Transverse colon (tissue), 4 donors: ENCODE data around the gene GPR68. TPM values are rescaled to one million over a fixed set of nuclear protein-coding genes. Genes with fewer than 3 reads are reported as not detected.
"Not testable (repeated sequence)": the region's sequence is repeated elsewhere in the genome, so short reads cannot be mapped to it uniquely, and the experiment has no call there.

Source experiments
- DNase-seq: peaks from one replicate; pipeline ENCODE4 v3.0.0-alpha.2; 2019
- H3K27ac ChIP-seq, 4 donors: fragments of 200-600 bp; sonication (generic); 2 replicates each; pipeline ENCODE4 v1.5.1; 2016 to 2018; ENCODE audit warnings: inconsistent platforms in 4 of 4
- H3K27me3 ChIP-seq: fragments of 200-600 bp; sonication (generic); 2 replicates; pipeline ENCODE4 v1.5.1; 2017; ENCODE audit warnings: inconsistent platforms
- H3K36me3 ChIP-seq, 4 donors: fragments of 200-600 bp; sonication (generic); 2 replicates each; pipeline ENCODE4 v1.5.1; 2017 to 2019; ENCODE audit warnings: inconsistent platforms in 4 of 4
- H3K4me1 ChIP-seq, 4 donors: fragments of 200-600 bp; sonication (generic); 2 replicates each; pipeline ENCODE4 v1.5.1; 2017 to 2020; ENCODE audit warnings: inconsistent platforms in 4 of 4
- H3K4me3 ChIP-seq, 4 donors: fragments of 200-600 bp; sonication (generic); 1 replicate in 1 of 4; 2 replicates in 3 of 4; pipeline versions ENCODE4 v1.5.1 to v1.6.1; 2017 to 2019; ENCODE audit warnings: inconsistent platforms in 4 of 4
- H3K9me3 ChIP-seq, 2 donors: fragments of 200-600 bp; sonication (generic); 2 replicates each; pipeline ENCODE4 v1.5.1; 2017 to 2019; ENCODE audit warnings: inconsistent platforms in 2 of 2
- CTCF ChIP-seq, 5 experiments: fragments of 200-600 bp in 3 of 5; fragments of 450-650 bp in 2 of 5; sonication (generic) in 3 of 5; IDR thresholded peaks; 1 replicate in 2 of 5; 2 replicates in 3 of 5; pipeline ENCODE4 v1.5.1; 2016 to 2017; ENCODE audit warnings: antibody characterized with exemption in 5 of 5, inconsistent platforms in 3 of 5, mild to moderate bottlenecking in 2 of 5, moderate library complexity in 1 of 5
- EP300 ChIP-seq: sonication (generic); formaldehyde crosslinking; IDR thresholded peaks from one replicate; pipeline ENCODE4 v1.6.1; 2017; ENCODE audit warnings: antibody characterized with exemption, low read depth
- POLR2A ChIP-seq: fragments of 450-650 bp; IDR thresholded peaks from one replicate; pipeline ENCODE4 v1.6.1; 2016; ENCODE audit warnings: antibody characterized with exemption, mild to moderate bottlenecking, moderate library complexity
- POLR2AphosphoS5 ChIP-seq, 3 donors: sonication (generic); formaldehyde crosslinking; IDR thresholded peaks; one replicate each; pipeline ENCODE4 v1.6.1; 2016; ENCODE audit warnings: antibody characterized with exemption in 3 of 3
- WGBS, 2 donors: methylation state at CpG; one replicate each; pipeline ENCODE4 v1.1.5; 2018; ENCODE audit warnings: low coverage in 1 of 2; 5-methylcytosine and 5-hydroxymethylcytosine counted together
- in situ Hi-C, 4 donors: fragments of 200-750 bp; cut with MboI; loops; one replicate each; pipeline versions ENCODE4 v1.15.0 to v1.15.1; 2017; ENCODE audit warnings: low sequenced_read_pairs in 3 of 4, low pct_ligation_motif_present in 1 of 4, low pct_unique_long_range_greater_than_20kb in 1 of 4
- intact Hi-C: fragments of 100-400 bp; cut with DNase I; formaldehyde crosslinking; loops from one replicate; pipeline ENCODE4 v1.15.1; 2023; ENCODE audit warnings: low total_unique reads
- total RNA-seq, 4 donors: library from RNA; depleted of rRNA; stranded (reverse); fragments of >200 nt; gene quantifications; one replicate each; pipeline ENCODE4 v1.1.0, GENCODE V29; 2016

The GPR68 gene
- total RNA-seq, 4 donors from 2014 or later = 0.48 to 0.80 (median 0.55) TPM; not detected in 1

GRCh38 chr14:91207008-91207407, 37.5 kb downstream of the GPR68 start:
- intact Hi-C loops (loop anchor here (2.0 kb wide), 1 partner anchor 24 kb away; no protein-coding TSS in a partner anchor), in situ Hi-C loops (no loop called here)
- no peak overlapping the region for H3K27ac ChIP-seq
- no peak overlapping the region for H3K4me3 ChIP-seq
- WGBS, 2 donors = 83 to 100% methylated on average over 1 to 3 of the region's 3 CpGs
- H3K27me3 ChIP-seq = no peaks in the 10 kb centered on the region
- peaks cover 0 to 5% (median 0%) of the 10 kb centered on the region in 4 donors for H3K4me1 ChIP-seq
- no peak for DNase-seq
- H3K9me3 ChIP-seq = no peaks in the 10 kb centered on the region
- H3K36me3 ChIP-seq = peaks cover 0 to 87% (median 35%) of the 10 kb centered on the region in 4 donors
- no peak for TF ChIP-seq EP300
- no peak for TF ChIP-seq CTCF (IDR thresholded peaks at IDR 0.05)
- no peak for TF ChIP-seq POLR2A
- no peak for TF ChIP-seq POLR2AphosphoS5 (IDR thresholded peaks at IDR 0.05)

- Histone ChIP-seq H3K36me3 (peaks cover 0 to 85% (median 35%) of the 10 kb centered on the region in 4 donors), H3K27me3 (no peaks in the 10 kb centered on the region), H3K27ac (no peak overlapping the region), H3K9me3 (no peaks in the 10 kb centered on the region), H3K4me3 (no peak overlapping the region), H3K4me1 (peaks cover 0 to 5% (median 0%) of the 10 kb centered on the region in 4 donors)
- intact Hi-C loops (no loop called here), in situ Hi-C loops (no loop called here)
- no peak for TF ChIP-seq POLR2AphosphoS5 (IDR thresholded peaks at IDR 0.05)
- TF ChIP-seq POLR2A = no peak
- no peak for TF ChIP-seq CTCF (IDR thresholded peaks at IDR 0.05)
- TF ChIP-seq EP300 = no peak
- 71 to 81% methylated on average over 6 to 7 of the region's 7 CpGs for WGBS, 2 donors
- no peak for DNase-seq
Observed at GRCh38 chr14:91205459-91205858, 39.0 kb downstream of the GPR68 start.

GRCh38 chr14:91204657-91205056, 39.8 kb downstream of the GPR68 start:
- intact Hi-C loops (no loop called here), in situ Hi-C loops (no loop called here)
- Histone ChIP-seq H3K4me3 (no peak overlapping the region), H3K36me3 (peaks cover 0 to 85% (median 38%) of the 10 kb centered on the region in 4 donors), H3K4me1 (peaks cover 0 to 5% (median 0%) of the 10 kb centered on the region in 4 donors), H3K9me3 (no peaks in the 10 kb centered on the region), H3K27me3 (no peaks in the 10 kb centered on the region), H3K27ac (no peak overlapping the region)
- TF ChIP-seq POLR2AphosphoS5 (IDR thresholded peaks at IDR 0.05) (no peak), EP300 (no peak), POLR2A (no peak), CTCF (IDR thresholded peaks at IDR 0.05) (no peak)
- WGBS, 2 donors = 93% methylated on average over 14 of the region's 14 CpGs; no CpG with 5 or more reads in 1 of the 2 donors
- no peak for DNase-seq

GRCh38 chr14:91202234-91202974, 42.1 kb downstream of the GPR68 start:
- no peak for DNase-seq
- 73% methylated on average over 15 of the region's 15 CpGs; no CpG with 5 or more reads in 1 of the 2 donors for WGBS, 2 donors
- no peaks in the 10 kb centered on the region for H3K27me3 ChIP-seq
- no peak overlapping the region for H3K4me3 ChIP-seq
- H3K4me1 ChIP-seq = peaks cover 0 to 5% (median 0%) of the 10 kb centered on the region in 4 donors
- TF ChIP-seq CTCF (IDR thresholded peaks at IDR 0.05) (no peak), EP300 (no peak), POLR2A (no peak), POLR2AphosphoS5 (IDR thresholded peaks at IDR 0.05) (no peak)
- H3K36me3 ChIP-seq = peaks cover 0 to 86% (median 43%) of the 10 kb centered on the region in 4 donors
- intact Hi-C loops = no loop called here
- in situ Hi-C loops = no loop called here
- H3K9me3 ChIP-seq = no peaks in the 10 kb centered on the region
- no peak overlapping the region for H3K27ac ChIP-seq

GRCh38 chr14:91200802-91201201, 43.7 kb downstream of the GPR68 start:
- WGBS, 2 donors = 93 to 97% methylated on average over 4 to 6 of the region's 6 CpGs
- H3K27me3 ChIP-seq, DNase-seq, intact Hi-C loops, H3K4me1 ChIP-seq, H3K4me3 ChIP-seq, H3K9me3 ChIP-seq, in situ Hi-C loops, H3K27ac ChIP-seq: not testable (repeated sequence)
- H3K36me3 ChIP-seq = peaks cover 0 to 91% (median 44%) of the 10 kb centered on the region in 4 donors
